GM19351 (cell line): ENCODE data around the gene MARK3.

Experiments used
- ATAC-seq: cut with Tn5 transposase; IDR thresholded peaks from one replicate; pipeline ENCODE4 v1.9.1; 2021; ENCODE audit warnings: mild to moderate bottlenecking, moderate library complexity; ENCODE audit not compliant: unreplicated experiment

MARK3 gene

DNA sequence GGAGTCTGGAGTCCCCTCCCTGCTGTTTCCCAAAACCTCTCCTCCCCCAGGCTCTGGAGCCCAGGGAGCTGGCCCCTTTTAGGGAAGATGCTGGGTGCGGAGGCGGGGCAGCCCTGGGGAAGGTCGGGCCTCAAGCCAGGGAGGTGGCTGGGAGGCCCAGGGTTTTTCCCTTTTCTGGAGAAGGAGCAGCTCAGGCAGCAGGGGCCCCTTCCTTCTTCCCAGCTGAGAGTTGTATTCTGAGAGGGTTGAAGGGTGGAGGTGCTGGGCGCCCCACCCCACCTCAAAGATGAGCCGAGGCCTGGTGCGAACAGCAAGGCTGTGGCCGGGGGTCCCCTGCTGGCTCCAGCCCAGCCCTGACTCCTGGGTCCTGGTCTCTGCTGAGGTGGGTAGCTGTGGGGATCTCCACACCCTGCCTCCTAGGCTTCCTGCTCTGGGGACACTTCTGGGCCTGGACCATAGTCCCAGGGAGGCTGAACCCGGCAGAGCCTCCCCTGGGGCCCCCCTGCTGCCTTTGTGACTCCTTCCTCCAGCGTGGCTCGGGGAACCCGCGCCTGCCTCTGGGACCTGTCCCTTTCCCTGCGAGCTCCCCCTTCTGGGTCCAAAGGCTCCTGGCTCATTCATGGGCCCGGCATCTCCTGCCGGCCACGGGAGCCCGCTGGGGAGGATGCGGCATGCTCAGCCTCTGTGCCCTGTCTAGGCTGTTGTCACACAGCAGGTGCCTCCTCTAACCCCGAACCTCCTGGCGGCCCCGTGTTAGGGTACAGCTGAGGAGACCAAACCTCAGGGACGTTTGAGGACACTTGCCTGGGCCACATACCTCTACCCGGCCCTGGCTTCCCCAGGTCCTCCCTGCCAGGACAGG is 148.2 kb downstream of the MARK3 start:
- ATAC-seq, result no peak

DNA sequence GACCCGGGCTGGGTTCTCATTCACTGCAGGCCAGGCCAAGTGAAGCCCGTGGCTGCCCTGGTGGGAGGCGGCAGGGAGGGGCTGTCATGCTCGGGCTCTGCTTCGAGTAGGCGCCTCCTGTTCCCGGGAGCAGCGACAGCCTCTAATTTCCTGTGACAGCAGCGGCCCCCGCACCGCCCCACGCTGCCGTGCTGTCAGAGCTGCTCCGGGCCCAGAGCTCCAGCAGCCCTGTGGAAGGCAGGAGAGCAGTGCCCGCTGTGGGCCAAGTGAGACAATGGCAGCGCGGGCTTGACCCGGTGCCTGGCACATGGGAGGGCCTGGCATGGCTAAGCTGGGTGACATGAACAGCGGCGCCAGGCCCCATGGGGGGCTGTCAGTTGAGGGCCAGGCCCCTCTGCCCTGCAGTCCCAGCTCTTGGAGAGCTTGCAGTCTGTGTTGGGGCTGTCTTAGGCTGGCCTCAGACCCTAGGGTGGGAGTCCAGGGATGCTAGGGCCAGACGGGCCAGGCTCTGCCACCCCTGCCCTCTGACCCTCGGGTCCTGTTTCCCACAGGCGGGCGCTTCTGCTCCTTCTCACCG is 148.9 kb downstream of the MARK3 start:
- ATAC-seq, result no peak

GRCh38 chr14:103534576-103535061 is 149.4 kb downstream of the MARK3 start:
- no peak for ATAC-seq

DNA sequence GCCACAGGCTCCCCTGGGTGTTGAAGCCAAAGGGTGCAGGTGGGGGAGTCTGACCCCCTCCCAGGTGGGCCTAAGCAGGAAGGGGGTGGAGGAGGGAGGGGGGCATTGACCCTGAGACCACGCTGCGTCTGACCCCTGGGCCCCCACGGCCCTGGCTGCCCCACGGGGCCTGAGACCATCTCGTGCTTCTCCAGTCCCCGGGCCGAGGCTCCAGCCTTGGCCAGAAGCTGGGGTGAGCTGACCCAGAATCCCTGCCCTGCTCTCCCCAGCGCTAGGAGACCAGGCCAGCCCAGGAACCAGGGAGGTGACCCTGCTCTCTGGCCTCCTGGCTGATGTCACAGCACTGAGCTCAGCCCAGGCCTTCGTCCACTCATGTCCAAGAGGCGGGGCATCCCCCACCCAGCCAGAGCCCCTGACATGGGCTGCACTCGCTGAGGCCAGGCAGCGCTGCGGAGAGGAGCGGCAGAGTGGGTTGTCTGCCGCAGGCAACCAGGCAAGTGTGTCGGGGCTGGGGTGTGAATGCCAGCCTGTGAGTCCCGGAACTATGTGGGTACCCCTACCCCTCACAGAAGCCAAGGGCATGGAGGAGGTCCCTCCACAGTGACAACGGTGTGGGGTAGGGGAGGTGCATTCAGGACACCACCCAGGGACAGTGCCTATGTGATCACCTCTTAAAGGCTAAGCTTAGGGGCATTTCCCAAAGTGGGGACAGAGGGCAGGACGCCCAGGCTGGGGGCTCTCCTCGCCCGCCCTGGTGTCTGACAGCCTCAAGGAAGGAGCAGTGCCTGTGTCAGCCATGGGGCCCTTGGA is 150.1 kb downstream of the MARK3 start:
- no peak for ATAC-seq

DNA sequence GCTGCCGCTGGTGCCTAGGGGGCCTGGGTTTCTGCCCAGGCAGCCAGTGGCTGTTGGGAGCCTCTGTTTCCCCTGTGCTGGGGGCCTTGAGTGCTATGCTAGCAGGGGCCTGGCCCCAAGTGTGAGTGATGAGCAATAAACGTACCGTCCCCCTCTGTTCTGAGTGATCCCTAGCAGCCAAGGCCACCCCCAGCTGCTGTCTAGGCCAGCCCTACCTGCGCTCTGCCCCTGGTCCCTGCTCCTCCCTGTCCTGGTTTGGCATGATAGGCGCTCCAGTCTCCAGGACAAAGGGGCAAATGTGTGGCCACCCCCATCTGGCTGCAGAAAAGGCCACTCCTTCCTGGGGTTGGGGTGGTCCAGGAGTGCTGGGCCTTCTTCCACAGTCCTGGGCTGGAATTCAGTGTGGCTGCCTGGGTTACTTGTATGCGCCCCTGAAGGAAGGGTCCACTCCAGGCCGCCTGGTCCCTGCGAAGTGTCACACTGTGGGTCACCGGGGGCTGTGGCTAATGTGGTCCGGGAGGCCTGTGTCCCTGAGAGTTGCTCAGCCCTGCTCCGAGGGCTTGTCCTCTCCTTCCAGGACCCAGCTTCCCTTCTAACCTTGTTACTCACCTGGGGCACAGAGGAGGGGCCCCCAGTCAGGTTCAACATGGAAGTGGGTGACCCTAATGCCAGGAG is 150.8 kb downstream of the MARK3 start:
- no peak for ATAC-seq

DNA sequence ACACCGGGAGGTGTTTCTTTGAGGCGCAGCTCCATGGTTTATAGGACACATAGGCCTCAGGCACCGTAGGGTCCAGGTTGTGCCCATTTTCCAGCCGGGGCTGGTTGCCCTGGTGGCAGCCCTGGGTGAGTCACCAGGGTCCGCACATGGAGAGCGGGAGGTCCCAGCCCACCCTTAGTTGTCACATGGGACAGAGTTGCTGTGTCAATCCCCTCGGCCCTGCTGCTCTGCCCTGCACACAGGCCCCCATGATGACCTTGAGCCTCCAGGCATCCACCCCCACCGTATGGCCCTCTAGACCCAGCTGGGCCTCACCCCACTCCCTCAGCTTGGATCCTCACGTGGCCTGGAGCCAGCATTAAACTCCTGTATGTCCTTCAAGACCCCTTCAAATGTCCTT is 151.5 kb downstream of the MARK3 start:
- no peak for ATAC-seq

GRCh38 chr14:103537175-103537990 is 152.2 kb downstream of the MARK3 start:
- ATAC-seq, result no peak

- no peak for ATAC-seq
These were observed 153.3 kb downstream of the MARK3 start for GRCh38 chr14:103538291-103539055.

DNA sequence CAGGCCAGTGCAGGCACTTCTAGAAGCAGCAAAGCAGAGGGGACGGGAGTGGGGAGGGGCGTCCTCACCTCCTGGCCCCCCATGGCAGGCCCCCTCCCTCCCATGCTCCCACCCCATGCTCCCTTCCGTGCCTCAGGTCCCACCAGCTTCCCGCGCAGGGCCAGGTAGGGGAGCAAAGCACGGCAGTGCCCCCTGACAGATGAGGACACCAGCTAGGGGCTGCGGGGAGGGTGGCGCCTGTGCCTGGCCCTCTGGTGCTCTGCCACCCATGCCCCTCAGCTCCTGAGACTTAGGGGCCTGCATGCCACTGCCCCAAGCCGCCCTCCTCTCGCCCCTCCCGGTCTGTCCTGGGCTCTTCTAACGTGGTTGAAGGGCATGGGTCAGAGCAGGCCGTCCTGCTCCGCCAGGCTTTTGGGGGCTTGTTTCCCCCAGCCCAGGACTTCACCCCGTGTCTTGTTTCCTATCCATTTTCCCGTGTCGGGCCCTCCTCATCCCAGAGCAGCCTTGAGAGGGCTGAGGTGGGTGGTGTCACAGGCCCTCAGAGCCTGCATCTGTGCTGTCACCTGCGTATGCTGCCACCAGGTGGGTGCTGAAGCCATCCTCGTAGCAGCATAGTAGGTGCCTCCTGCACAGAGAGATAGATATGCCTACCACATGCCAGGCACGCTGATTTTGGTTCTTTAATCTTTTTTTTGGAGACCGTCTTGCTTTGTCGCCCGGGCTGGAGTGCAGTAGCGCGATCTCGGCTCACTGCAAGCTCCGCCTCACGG is 154.0 kb downstream of the MARK3 start:
- ATAC-seq, result no peak

GRCh38 chr14:103540821-103541708 is 155.8 kb downstream of the MARK3 start:
- no peak for ATAC-seq

DNA sequence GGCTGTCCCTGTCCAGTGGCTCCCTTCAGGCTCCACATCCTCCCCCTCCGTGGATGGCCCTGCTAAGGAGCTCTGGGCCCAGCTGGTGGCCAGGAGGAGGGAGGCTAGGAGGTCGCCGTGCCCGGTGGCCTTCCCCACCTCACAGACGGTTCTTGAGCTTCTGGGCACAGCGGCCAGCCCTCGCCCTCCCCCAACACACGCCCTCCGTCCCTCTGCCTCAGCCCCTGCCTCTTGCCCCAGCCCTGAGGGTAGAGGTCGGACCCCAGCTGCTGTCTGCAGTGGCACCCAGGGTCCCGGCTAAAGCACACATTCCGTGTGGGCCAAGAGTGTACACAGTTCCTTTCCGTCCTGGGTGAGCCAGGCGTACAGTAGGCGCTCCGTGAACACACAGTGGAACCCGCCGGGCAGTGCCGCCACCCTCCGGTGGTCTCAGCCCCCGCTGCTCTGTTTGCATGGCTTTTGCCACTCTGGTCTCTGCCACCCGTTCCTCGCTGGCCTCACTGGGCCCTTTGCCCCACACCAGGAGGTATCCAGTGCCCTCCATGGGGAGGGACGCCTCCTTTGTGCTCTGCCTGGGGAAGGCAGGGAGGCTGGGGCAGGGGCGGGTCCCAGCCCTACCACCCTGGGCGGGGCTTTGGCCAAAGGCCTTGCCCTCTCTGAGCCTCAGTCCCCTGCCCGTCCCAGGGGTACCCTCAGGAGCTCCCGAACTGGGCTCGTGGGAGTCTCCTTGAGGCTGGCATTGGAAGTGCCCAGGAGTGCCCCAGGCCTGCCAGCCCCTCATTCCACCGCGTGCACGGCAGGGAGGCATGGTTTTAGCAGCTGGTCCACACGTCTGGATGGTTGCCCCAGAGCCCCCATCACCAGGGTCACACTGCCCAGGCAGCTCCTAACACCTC is 156.7 kb downstream of the MARK3 start:
- no peak for ATAC-seq

DNA sequence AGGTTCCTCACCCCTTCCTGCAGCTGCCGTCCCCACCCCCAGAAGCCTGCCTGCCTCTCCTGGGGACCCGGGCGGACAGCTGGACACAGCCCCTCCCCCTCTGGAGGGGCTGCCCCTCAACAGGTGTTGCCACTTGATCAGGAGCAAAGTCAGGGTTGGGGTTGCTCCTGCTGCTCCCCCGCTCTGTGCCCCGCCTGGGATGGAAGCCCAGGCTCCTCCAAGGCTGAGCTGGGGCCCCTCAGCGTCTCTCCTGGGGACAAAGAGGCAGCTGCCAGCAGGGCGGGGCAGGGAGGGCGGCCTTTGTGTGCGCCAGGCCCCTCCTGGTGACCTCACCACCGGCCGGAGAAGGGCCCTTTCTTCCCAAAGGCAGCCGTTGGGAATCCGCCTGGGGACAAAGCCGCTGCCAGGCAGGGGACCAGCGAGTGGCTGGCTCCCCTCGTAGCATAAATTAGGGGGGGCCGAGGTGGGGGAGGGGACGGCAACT is 157.4 kb downstream of the MARK3 start:
- no peak for ATAC-seq

- ATAC-seq, result no peak
These were observed 157.9 kb downstream of the MARK3 start for GRCh38 chr14:103543140-103543539.

GRCh38 chr14:103543721-103544387 is 158.6 kb downstream of the MARK3 start:
- ATAC-seq, result no peak

GRCh38 chr14:103544388-103545218 is 159.4 kb downstream of the MARK3 start:
- ATAC-seq, result no peak
